ENCODE results near the gene PCYOX1L.

GRCh38 chr5:149375434-149375833 lies 17.6 kb downstream of the PCYOX1L start:
- TF ChIP-seq SP1 (IDR thresholded peaks at IDR 0.05) (no peak), L3MBTL2 (conservative IDR thresholded peaks at IDR 0.05) (no peak), FOXA1 (IDR thresholded peaks at IDR 0.05) (no peak), TARDBP (IDR thresholded peaks at IDR 0.05) (no peak)
